Middle frontal gyrus (tissue), 1 donor: ENCODE data around the gene CEP350.
"Not testable (repeated sequence)": the region's sequence is repeated elsewhere in the genome, so short reads cannot be mapped to it uniquely, and the experiment has no call there.

Experiments
- DNase-seq: peaks from one replicate; pipeline ENCODE4 v3.0.0-alpha.2; 2015; ENCODE audit warnings: low spot score; ENCODE audit errors: extremely low spot score

Gene CEP350

DNA sequence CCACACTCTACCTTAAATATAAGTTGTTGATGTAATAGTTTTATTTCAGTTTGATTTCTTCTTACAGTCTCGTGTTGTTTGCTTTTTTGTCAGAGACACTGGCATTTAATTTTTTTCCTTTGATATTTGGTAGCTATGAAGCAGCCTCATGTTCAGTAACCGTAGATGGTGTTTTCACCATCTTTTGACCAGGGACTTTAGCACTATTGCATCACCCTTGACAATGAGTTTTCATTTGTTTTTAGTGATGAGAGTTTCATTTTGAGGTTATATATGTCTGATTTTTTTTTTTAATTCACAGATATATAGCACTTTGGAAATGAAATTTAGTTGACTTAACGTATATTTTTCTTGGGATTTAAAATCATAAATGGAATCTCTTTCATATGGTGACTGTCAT is 36.2 kb downstream of the CEP350 start:
- DNase-seq: no peak

DNA sequence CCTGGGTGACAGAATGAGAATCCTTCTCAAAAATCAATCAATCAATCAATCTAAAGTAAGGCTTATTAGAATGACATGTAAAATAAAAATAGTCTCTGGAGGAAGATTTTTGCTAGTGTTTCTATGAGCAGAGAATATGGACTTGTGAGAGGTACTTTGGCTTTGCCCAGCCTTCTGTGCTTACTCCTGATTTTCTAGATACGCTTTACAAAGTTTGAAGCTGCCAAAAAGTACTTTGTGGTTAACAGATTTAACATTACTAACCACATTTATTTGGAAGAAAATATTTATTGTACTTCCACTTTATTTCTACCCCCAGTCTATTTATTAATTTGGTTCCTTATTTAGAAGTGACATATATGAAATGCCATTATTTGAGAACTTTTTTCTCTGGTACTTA is 41.0 kb downstream of the CEP350 start:
- no peak for DNase-seq

DNA sequence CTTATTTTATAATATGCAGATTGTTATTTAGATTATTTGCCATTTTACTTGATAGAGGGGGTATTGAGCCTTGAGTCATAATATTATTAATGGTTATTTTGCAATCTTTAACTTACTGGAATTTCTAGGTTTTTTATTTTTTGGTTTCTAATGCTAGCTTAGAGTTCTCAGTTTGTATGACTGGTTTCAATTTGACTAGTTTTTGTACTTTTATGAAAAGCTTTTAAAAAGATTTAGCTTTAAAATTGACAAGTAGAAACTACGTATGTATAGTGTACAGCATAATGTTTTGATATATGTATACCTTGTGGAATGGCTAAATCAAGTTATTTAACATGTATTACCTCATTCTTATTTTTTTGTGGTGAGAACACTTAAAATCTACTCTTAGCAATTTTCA is 41.5 kb downstream of the CEP350 start:
- no peak for DNase-seq

DNA sequence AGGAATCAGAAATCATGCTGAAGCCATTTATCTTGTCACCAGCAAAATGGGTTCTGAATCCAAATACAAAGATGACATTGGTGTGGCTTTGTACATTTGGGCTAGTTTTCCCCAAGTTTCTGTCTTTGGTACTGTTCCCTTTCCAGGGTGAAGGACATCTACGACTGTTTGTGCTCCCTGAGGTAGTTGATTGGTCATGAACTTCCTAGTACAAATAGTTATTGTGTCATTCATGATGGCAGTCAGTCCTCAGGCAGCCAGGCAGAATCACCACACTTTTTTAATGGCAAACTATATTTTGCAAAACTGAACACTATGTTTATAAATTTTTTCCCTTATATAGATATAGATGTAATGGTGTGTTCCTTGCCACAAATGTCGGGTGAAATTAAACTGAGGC is 46.0 kb downstream of the CEP350 start:
- DNase-seq: no peak

DNA sequence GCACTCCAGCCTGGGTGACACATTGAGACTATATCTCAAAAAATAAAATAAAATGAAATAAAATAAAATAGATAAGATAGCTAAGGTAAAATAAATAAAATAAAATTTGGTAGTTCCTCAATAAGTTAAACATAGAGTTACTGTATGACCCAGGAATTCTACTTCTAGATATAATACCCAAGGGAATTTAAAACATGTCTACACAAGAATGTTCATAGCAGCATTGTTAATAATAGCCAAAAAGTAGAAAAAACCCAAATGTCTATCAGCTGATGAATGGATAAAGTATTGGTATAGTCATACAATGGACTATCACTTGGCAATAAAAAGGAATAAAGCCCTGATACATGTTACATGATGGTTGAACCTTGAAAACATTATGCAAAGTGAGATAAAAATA is 47.8 kb downstream of the CEP350 start:
- DNase-seq: no peak

DNA sequence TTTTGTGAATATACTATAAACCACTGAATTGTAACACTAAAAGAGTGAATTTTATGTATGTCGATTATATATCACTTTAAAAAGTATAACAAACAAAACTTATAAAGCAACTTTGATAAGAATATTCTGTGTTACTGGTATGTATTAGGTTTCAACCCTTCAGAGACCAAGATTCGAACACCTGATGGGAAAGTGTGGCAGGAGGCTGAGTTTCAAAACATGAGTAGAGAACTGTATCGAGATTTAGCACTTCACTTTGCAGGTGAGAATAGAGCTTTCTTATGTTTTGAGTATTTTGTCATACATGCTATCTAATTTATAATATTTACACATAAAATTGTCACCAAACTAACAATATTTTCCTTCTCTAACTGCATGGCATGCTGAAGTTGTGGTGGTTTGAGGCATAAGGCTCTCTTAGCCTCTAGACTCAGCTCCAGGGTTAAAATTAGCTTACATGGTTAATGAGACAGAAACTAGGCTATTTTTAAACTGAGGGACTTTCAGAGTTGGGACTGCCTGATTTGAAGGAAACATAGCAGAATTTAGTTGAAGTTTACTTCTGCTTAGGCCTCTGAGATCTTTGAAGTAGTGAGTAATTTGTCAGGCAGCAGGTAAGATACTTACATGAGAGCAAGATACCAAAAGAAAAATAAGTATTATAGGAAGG is 48.6 kb downstream of the CEP350 start:
- no peak for DNase-seq

DNA sequence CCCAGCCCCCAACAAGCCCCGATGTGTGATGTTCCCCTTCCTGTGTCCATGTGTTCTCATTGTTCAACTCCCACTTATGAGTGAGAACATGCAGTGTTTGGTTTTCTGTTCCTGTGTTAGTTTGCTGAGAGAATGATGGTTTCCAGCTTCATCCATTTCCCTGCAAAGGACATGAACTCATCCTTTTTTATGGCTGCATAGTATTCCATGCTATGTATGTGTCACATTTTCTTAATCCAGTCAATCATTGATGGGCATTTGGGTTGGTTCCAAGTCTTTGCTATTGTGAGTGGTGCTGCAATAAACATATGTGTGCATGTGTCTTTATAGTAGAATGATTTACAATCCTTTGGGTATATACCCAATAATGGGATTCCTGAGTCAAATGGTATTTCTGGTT is 52.2 kb downstream of the CEP350 start:
- DNase-seq: not testable (repeated sequence)

DNA sequence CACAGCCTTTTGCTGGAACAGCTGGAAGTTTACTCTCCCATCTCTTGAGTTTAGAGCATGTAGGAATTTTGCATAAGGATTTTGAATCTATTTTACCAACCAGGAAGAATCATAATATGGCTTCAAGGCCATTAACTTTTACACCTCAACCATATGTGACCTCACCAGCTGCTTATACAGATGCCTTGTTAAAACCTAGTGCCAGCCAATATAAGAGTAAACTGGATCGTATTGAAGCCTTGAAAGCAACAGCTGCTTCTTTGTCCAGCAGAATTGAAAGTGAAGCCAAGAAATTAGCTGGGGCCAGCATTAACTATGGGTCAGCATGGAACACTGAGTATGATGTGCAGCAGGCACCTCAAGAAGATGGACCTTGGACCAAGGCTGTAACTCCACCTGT is 65.4 kb downstream of the CEP350 start:
- no peak for DNase-seq

DNA sequence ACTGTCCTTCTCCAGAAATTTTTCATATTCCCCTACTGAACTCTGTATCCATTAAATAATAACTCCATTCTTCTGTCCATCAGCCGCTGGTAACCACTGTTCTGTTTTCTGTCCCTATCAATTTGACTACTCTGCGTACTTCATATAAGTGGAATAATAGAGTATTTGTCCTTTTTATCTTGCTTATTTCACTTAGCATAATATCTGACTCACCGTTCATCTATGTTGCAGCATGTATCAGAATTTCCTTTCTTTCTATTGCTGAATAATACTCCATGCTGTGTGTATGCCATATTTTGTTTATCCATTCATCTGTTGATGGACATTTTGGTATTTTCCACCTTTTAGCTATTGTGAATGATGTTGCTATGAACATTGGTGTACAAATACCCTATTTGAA is 71.9 kb downstream of the CEP350 start:
- no peak for DNase-seq

DNA sequence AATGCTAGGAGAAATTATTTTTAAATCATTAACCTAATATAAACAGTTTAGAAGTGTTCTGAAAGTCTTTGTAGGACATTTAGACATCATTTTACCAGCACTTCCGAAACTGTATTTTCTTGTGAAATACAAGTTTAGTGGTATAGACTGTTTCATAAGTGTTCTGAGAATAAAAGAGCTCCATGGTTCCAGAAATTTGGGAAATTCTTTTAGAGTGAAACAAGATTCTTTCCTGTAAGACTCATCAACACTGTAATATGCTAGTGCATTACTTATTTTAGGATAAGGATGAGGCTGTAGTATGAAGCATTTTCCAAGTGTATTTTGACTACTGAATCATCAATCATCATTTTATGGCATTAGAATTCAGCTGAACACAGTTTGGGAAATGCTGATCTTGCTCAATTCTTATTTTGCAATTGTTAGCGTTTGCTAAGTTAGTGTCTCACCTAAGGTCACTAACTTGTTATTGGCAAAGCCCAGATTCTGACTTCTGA is 73.4 kb downstream of the CEP350 start:
- DNase-seq: no peak

DNA sequence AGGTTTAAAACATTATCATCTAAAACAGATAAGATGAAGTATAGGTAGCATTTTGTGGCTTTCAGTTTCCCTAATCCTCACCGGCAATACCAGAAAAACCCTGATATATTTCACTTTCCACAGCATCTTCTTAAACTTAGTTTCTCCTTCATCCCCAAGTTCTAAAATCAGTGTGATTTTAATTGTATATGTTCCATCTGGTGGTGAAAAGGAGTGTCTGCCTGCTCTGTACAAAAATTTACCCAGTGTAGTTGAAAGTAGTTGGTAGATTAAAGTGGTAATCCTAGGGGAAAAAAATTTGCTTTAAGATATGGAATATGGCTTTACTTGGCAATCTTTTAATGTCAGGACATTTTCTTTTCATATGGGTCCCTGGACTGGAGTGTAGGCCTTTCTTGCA is 74.3 kb downstream of the CEP350 start:
- DNase-seq: no peak

DNA sequence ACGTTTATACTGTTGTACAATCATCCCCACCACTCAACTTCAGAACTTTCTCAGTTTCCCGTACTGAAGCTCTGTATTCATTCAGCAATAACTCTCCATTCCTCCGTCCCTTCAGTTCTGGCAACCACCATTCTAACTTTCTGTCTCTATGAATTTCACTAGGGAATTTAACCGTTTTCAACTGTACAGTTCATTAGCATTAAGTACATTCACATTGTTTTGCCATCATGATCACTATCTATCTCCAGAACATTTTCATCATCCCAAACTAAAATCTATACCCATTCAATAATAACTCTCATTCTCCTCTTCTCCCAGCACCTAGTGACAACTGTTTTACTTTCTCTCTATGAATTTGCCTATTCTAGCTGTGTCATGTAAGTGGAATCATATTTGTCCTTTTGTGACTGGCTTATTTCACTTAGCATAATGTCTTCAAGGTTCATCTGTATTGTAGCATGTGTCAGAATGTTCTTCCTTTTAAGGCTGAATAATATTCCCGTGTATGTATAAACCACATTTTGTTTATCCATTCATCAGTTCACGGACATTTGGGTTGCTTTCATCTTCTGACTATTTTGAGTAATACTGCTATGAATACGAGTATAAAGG is 75.0 kb downstream of the CEP350 start:
- no peak for DNase-seq

DNA sequence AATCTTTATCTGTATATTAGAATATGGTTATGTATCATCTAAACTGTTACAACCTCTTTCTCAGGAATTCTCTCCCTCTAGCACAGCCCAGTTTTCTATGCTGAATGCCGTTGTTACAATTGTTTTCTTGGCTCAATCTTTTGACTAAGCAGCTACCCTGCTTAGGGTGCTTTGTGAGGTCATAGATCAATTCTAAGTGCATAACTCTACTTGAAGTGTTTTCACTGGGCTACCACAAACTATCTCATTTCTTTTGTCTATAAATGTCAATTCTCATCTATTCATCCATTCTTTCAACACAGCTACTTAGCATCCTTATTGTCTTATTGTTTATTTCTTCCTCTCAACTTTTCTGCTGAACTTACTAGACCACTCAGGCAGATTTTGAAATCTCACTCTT is 77.1 kb downstream of the CEP350 start:
- DNase-seq: no peak

DNA sequence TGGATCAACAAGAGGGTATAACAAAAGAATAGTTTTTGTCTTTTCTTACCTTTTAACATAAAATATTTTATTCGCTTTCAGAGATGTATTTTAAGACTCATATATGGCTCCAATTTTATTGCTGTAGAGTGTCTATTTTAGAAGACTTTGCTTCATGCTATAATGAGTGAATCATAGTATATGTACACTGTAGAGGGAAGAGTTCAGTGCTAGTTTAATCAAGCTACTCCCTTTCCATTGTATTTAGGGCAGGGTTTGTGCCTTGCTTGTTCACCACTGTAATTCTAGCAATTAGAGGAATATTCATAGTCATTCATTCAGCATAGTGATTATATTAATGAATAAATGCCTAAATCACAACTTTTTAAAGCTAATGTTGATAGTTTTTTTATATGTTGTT is 78.8 kb downstream of the CEP350 start:
- DNase-seq: no peak

DNA sequence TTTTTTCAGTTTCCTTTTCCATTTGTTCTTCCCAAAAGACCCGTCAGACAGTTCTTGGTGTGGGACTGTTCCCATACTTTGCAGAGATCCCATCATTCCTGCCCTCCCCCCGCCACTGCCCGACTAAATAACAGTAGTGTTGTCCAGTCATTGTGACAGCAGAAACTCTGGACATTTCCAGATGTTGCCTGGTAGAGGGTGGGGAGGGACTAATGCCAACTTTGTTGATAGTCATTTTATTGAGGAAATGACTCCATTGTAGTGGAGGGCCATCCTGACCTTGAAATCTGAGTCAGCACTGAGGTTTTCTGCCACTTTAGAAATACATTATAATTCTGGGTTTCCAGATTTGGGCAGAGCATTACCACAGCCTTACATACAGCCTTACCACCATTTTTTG is 85.4 kb downstream of the CEP350 start:
- DNase-seq: no peak

DNA sequence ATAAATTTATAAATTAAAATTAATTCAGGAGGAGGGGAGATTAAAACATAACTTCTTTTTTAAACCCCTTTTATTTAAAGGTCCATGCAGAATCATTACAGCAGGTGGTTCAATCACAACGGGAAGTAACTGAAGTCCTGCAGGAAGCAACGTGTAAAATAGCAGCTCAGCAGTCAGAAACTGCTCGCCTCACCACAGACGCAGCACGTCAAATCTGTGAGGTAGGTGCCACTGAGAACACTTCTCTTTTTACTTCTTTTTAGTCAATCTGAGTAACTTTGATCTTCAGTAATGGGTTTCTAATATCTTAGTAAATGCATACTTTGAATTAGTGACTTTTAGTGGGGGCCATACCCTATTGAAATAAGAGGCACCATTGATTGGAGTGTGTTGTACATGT is 87.0 kb downstream of the CEP350 start:
- no peak for DNase-seq

DNA sequence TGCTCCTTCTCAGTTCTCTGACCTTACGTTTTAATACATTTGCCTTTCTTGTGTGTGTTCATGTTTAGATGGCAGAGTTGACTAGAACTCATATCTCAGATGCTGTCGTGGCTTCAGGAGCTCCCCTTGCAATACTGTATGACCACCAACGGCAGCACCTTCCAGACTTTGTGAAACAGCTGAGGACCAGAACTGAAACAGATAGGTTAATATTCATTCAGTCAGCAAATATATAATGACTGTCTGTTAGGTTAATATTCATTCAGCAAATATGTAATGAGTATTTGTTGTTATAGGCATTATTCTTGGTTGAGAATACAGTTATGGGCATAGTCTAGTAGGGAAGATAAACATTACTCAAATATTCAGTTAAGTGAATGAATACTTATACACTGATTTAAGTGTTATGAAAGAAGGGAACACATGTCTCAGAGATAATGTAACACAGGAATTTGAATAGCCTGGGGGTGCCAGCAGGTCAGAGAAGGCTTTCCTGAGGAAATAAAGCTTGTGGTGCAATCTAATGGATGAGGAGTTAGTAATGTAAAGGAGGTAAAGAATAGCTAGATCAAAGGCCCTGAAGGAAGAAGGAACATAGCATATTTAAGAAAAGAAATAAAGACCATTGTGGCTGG is 88.5 kb downstream of the CEP350 start:
- DNase-seq: no peak

DNA sequence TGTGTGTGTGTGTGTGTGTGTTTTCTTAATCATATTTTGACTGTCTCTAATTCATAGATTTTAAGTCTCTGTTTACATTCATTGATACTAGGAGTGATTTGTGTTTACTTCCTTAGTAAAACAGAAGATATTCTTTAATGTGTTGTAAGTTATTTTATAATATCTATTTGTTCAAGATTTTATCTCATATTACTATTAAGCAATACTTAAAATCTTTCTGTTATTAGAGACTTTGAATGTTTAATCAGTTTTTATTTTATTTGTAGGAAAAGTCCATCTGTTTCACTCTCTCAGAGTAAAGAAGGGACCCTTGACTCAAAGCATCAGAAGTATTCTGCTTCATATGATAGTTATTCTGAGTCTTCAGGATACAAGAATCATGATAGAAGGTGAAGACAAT is 89.2 kb downstream of the CEP350 start:
- DNase-seq: no peak

DNA sequence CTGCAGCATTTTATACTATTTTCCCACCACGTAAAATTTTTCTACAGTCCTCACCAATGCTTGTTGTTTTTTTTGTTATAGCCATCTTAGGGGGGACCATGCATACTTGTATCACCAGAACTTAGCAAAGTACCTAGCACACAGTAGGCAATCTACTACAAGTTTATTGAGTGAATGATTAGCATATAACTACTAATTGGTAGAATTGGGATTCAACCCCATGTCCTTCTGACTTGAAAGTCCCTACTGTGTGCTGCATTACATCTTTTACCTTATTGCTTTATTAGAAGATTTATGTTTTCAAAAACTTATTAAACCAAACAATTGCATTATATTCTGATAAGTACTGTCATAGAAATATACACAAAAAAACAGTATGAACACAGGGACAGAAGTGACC is 92.1 kb downstream of the CEP350 start:
- DNase-seq: no peak

DNA sequence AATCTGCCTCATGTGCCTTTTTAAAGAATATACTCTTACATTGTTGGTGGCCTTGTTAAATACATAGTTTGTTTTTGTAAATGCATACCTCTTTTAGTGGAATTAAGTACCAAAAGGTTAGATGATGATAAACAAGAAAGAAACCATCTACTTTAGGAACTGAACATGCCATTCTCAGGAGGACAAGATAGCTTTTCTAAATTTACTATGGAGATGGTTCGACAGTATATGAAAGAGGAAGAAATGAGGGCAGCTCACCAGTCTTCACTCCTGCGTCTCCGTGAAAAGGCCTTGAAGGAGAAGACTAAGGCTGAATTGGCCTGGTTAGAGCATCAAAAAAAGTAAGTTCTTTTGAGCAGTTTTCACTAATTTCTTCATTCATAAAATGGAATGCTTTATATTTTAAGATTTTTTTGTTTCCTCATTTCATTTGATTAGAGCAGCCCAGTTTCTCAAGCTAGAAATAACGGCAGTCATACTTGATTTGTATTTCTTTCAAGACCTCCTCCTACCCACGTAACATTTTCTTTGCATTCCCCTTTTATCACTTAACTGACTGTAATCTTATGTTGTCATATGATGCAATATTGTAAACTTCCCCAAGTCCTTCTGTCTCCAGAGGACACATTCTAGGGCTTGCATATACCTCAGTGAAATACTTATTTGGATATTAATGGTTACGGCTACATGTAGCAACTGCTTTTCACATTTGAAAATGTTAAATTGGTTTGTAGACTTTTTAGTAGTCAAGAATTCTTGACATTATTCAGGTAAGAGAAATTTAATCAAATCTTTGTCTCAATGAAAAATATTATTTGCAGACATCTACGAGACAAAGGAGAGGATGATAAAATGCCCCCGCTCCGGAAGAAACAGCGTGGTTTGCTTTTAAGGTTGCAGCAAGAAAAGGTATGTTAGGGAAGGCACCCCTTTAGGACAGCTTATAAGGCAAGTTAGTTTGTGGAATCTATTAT is 99.3 kb downstream of the CEP350 start:
- DNase-seq: no peak

DNA sequence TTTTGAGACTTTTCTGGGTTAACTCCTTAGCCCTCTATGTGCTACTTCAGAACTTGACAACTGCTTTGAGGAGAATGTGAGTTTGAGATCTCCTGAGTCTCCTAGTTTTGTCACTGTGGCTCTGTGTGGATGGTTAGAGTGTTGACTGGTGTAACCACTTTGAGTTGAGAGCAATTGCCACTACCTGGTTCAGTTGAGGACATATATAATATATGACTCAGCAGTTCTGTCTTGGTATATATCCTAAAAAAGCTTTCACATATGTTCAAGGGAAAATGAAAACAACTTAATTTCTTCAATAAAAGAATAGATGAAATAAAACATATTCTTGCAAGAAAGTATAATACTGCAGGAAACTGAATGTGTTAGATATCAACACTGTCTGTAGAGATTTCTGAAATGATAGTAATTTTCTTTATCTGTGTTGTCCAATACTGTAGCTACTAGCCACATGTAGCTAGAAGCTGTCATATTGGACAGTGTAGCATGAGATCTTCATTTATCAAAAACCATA is 103.3 kb downstream of the CEP350 start:
- DNase-seq: no peak

DNA sequence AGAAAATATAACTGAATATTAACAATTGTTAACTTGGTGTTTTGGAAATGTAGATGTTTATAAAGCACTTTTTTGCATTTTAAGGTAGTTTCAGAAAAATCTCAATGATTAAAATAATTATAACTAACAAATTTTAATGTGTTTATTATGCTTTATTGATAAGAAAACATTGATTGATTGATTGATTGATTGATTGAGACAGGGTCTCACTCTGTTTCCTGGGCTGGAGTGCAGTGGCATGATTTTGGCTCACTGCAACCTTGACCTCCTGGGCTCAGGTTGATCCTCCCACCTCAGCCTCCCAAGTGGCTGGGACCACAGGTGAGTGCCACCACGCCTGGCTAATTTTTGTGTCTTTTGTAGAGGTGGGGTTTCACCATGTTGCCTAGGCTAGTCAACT is 106.4 kb downstream of the CEP350 start:
- DNase-seq: no peak
